H9 (cell line): ENCODE measurements around the gene FXN. TPM values are rescaled to one million over a fixed set of nuclear protein-coding genes. Genes with fewer than 3 reads are reported as not detected.
A peak's percentile ranks its signal among the peaks of the same experiment; 100 is the strongest.

ENCODE experiments used
- DNase-seq: peaks from one replicate; pipeline ENCODE4 v3.0.0-alpha.2; 2017
- H2AFZ ChIP-seq: one replicate; pipeline ENCODE4 v1.6.1; 2013; ENCODE audit warnings: mild to moderate bottlenecking, low read length, control low read depth, moderate library complexity
- H2AK5ac ChIP-seq: 2 replicates; pipeline ENCODE4 v1.6.1; 2013; ENCODE audit warnings: low read length, control low read depth, mixed read lengths; ENCODE audit not compliant: insufficient read length
- H2BK120ac ChIP-seq: one replicate; pipeline ENCODE4 v1.6.1; 2013; ENCODE audit warnings: low read depth, mild to moderate bottlenecking, low read length, control low read depth, inconsistent platforms; ENCODE audit not compliant: poor library complexity, severe bottlenecking
- H2BK12ac ChIP-seq: 2 replicates; pipeline ENCODE4 v1.6.1; 2013; ENCODE audit warnings: low read length, control low read depth, mixed read lengths, low read depth; ENCODE audit not compliant: insufficient read length
- H2BK15ac ChIP-seq: 2 replicates; pipeline ENCODE4 v1.6.1; 2013; ENCODE audit warnings: low read depth, low read length, control low read depth
- H2BK20ac ChIP-seq: one replicate; pipeline ENCODE4 v1.6.1; 2013; ENCODE audit warnings: low read depth, mild to moderate bottlenecking, low read length, control low read depth, inconsistent platforms; ENCODE audit not compliant: poor library complexity, severe bottlenecking
- H2BK5ac ChIP-seq: 2 replicates; pipeline ENCODE4 v1.6.1; 2013; ENCODE audit warnings: low read length, control low read depth, mixed read lengths; ENCODE audit not compliant: insufficient read length
- H3K14ac ChIP-seq: 2 replicates; pipeline ENCODE4 v1.6.1; 2013; ENCODE audit warnings: low read length, control low read depth; ENCODE audit not compliant: insufficient read depth
- H3K18ac ChIP-seq: 2 replicates; pipeline ENCODE4 v1.6.1; 2013; ENCODE audit warnings: low read depth, mild to moderate bottlenecking, mixed read lengths, low read length, control low read depth; ENCODE audit not compliant: insufficient read length
- H3K23ac ChIP-seq: 2 replicates; pipeline ENCODE4 v1.6.1; 2013; ENCODE audit warnings: low read length, control low read depth, mixed read lengths, low read depth; ENCODE audit not compliant: insufficient read length
- H3K23me2 ChIP-seq: 2 replicates; pipeline ENCODE4 v1.6.1; 2013; ENCODE audit warnings: low read depth, mild to moderate bottlenecking, mixed read lengths, low read length, control low read depth; ENCODE audit not compliant: insufficient read length, poor library complexity, severe bottlenecking
- H3K27ac ChIP-seq: 2 replicates; pipeline ENCODE4 v1.5.1; 2013; ENCODE audit warnings: low read length, control low read depth, mixed read lengths, low read depth; ENCODE audit not compliant: insufficient read length
- H3K27me3 ChIP-seq: 2 replicates; pipeline ENCODE4 v1.6.1; 2013; ENCODE audit warnings: low read length, control low read depth, inconsistent platforms; ENCODE audit not compliant: insufficient read depth
- H3K4ac ChIP-seq: 2 replicates; pipeline ENCODE4 v1.6.1; 2013; ENCODE audit warnings: low read depth, mild to moderate bottlenecking, control low read depth, inconsistent platforms, low read length, moderate library complexity
- H3K4me1 ChIP-seq: 2 replicates; pipeline ENCODE4 v1.6.1; 2013; ENCODE audit warnings: low read length, control low read depth, inconsistent platforms; ENCODE audit not compliant: insufficient read depth
- H3K4me2 ChIP-seq: 2 replicates; pipeline ENCODE4 v1.6.1; 2013; ENCODE audit warnings: low read length, control low read depth, mixed read lengths; ENCODE audit not compliant: insufficient read length, insufficient read depth
- H3K56ac ChIP-seq: 2 replicates; pipeline ENCODE4 v1.6.1; 2013; ENCODE audit warnings: low read depth, mild to moderate bottlenecking, mixed read lengths, low read length, control low read depth; ENCODE audit not compliant: insufficient read length
- H3K79me1 ChIP-seq: 2 replicates; pipeline ENCODE4 v1.6.1; 2013; ENCODE audit warnings: low read depth, mild to moderate bottlenecking, moderate library complexity, low read length, control low read depth, inconsistent platforms; ENCODE audit not compliant: insufficient read depth, poor library complexity, severe bottlenecking
- H3K79me2 ChIP-seq: 2 replicates; pipeline ENCODE4 v1.6.1; 2013; ENCODE audit warnings: low read length, control low read depth, inconsistent platforms; ENCODE audit not compliant: insufficient read depth
- H3K9ac ChIP-seq: 2 replicates; pipeline ENCODE4 v1.6.1; 2013; ENCODE audit warnings: low read length, control low read depth, mixed read lengths; ENCODE audit not compliant: insufficient read length; ENCODE audit errors: extremely low read depth
- H3K9me3 ChIP-seq: one replicate; pipeline ENCODE4 v1.6.1; 2013; ENCODE audit warnings: low read depth, low read length, inconsistent platforms; ENCODE audit not compliant: control insufficient read depth
- H3T11ph ChIP-seq: one replicate; pipeline ENCODE4 v1.6.1; 2013; ENCODE audit warnings: mild to moderate bottlenecking, low read length, control low read depth, inconsistent platforms
- H4K20me1 ChIP-seq: one replicate; pipeline ENCODE4 v1.6.1; 2013; ENCODE audit not compliant: control insufficient read depth, insufficient read length, insufficient read depth
- H4K5ac ChIP-seq: 2 replicates; pipeline ENCODE4 v1.6.1; 2013; ENCODE audit warnings: low read depth, mild to moderate bottlenecking, mixed read lengths, low read length, control low read depth; ENCODE audit not compliant: insufficient read length
- H4K8ac ChIP-seq: replicated peaks from 2 replicates; pipeline ENCODE4 v1.6.1; 2013; ENCODE audit warnings: low read length, control low read depth, mixed read lengths, low read depth; ENCODE audit not compliant: insufficient read length
- H4K91ac ChIP-seq: 2 replicates; pipeline ENCODE4 v1.6.1; 2013; ENCODE audit warnings: low read depth, mild to moderate bottlenecking, moderate library complexity, mixed read lengths, low read length, control low read depth; ENCODE audit not compliant: insufficient read length
- H3K27ac Mint-ChIP-seq, 3 experiments: 2 replicates in 2 of 3; 3 replicates in 1 of 3; pipeline ENCODE4 v1.8.0; 2020 to 2021; ENCODE audit warnings: mixed read lengths in 3 of 3, mild to moderate bottlenecking in 1 of 3, moderate library complexity in 1 of 3
- H3K27me3 Mint-ChIP-seq: 2 replicates; pipeline ENCODE4 v1.8.0; 2021; ENCODE audit warnings: low read depth, mild to moderate bottlenecking, moderate library complexity, mixed read lengths
- H3K36me3 Mint-ChIP-seq, 3 experiments: 2 replicates in 2 of 3; 3 replicates in 1 of 3; pipeline ENCODE4 v1.8.0; 2020 to 2021; ENCODE audit warnings: low read depth in 3 of 3, mixed read lengths in 3 of 3; ENCODE audit not compliant: insufficient read depth in 1 of 3
- H3K4me1 Mint-ChIP-seq, 2 experiments: 2 replicates each; pipeline ENCODE4 v1.8.0; 2020; ENCODE audit warnings: mixed read lengths in 2 of 2
- H3K4me3 Mint-ChIP-seq, 2 experiments: 2 replicates in 1 of 2; 3 replicates in 1 of 2; pipeline ENCODE4 v1.8.0; 2020 to 2021; ENCODE audit warnings: mild to moderate bottlenecking in 2 of 2, mixed read lengths in 2 of 2, moderate library complexity in 1 of 2
- H3K9me3 Mint-ChIP-seq, 2 experiments: 2 replicates in 1 of 2; 3 replicates in 1 of 2; pipeline ENCODE4 v1.8.0; 2020; ENCODE audit warnings: mild to moderate bottlenecking in 2 of 2, mixed read lengths in 2 of 2, moderate library complexity in 1 of 2
- WGBS: extraction: QIAGEN DNeasy Blood & Tissue Kit; methylation state at CpG from one replicate; pipeline ENCODE4 v1.1.7; 2013; ENCODE audit warnings: missing lambda C conversion rate, low lambda C conversion rate, mixed read lengths; ENCODE audit not compliant: insufficient read length; ENCODE audit errors: extremely low coverage; 5-methylcytosine and 5-hydroxymethylcytosine counted together
- total RNA-seq: library from RNA; stranded (reverse); gene quantifications from 2 replicates; pipeline ENCODE4 v1.2.1, GENCODE V29; 2021
- TF ChIP-seq, protein P1 (sequence below): fragments of 200-600 bp; sonication (generic); conservative IDR thresholded peaks from 3 replicates; pipeline ENCODE4 v1.8.0; 2021; ENCODE audit warnings: antibody characterized with exemption, mild to moderate bottlenecking

FXN gene
- total RNA-seq, 1 experiment from 2014 or later, result 34.4 TPM

DNA sequence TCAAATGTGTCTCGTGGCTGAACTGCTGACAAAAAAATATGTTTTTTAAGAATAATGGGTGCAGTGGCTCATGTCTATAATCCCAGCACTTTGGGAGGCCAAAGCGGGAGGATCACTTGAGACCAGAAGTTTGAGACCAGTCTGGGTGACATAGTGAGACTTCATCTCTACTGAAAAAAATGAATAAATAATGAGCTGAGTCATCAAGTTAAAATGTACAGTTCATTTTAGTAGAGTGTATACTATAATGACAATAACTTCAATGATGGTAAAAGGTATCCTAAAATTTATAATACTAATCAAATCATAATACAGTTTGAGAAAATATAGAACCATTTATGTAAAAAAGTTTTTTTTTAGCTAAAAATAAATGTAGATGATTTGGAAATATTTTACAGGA is 100.6 kb downstream of the FXN start:
- H3K14ac ChIP-seq, result no peak overlapping the region
- H3K18ac ChIP-seq, result no peak overlapping the region
- peaks cover 30 to 41% (median 37%) of the 10 kb centered on the region in 3 experiments for H3K36me3 Mint-ChIP-seq
- H2BK15ac ChIP-seq, result no peak overlapping the region
- H4K20me1 ChIP-seq, result no peaks in the 10 kb centered on the region
- no peaks in the 10 kb centered on the region for H3K27me3 Mint-ChIP-seq
- no CpG with 5 or more reads among the region's 2 CpGs for WGBS
- no peaks in the 10 kb centered on the region for H3K23me2 ChIP-seq
- H3K27me3 ChIP-seq, result no peaks in the 10 kb centered on the region
- H3K4me3 Mint-ChIP-seq, result no peak overlapping the region
- peaks cover 2% of the 10 kb centered on the region; the same call in 1 of the 2 replicates for H3K4me1 ChIP-seq
- no peak overlapping the region for H3K56ac ChIP-seq
- no peak overlapping the region for H2BK20ac ChIP-seq
- H3K79me1 ChIP-seq, result peaks cover 10% of the 10 kb centered on the region
- H4K91ac ChIP-seq, result no peak overlapping the region
- H3K9me3 Mint-ChIP-seq, result no peaks in the 10 kb centered on the region
- peaks cover 36% of the 10 kb centered on the region for H3K79me2 ChIP-seq
- no peak overlapping the region for H4K5ac ChIP-seq
- TF ChIP-seq, protein P1, sequence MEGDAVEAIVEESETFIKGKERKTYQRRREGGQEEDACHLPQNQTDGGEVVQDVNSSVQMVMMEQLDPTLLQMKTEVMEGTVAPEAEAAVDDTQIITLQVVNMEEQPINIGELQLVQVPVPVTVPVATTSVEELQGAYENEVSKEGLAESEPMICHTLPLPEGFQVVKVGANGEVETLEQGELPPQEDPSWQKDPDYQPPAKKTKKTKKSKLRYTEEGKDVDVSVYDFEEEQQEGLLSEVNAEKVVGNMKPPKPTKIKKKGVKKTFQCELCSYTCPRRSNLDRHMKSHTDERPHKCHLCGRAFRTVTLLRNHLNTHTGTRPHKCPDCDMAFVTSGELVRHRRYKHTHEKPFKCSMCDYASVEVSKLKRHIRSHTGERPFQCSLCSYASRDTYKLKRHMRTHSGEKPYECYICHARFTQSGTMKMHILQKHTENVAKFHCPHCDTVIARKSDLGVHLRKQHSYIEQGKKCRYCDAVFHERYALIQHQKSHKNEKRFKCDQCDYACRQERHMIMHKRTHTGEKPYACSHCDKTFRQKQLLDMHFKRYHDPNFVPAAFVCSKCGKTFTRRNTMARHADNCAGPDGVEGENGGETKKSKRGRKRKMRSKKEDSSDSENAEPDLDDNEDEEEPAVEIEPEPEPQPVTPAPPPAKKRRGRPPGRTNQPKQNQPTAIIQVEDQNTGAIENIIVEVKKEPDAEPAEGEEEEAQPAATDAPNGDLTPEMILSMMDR, result no peak
- H3K9me3 ChIP-seq, result no peaks in the 10 kb centered on the region
- H2AFZ ChIP-seq, result no peak overlapping the region
- H3K27ac Mint-ChIP-seq, result peak overlapping the region in 1 of 3 experiments; percentile 60; a peak in 1 of 7 replicates
- no peak overlapping the region for H3K23ac ChIP-seq
- peaks cover 24 to 41% of the 10 kb centered on the region in 2 experiments for H3K4me1 Mint-ChIP-seq
- H4K8ac ChIP-seq, result no peak overlapping the region
- no peak overlapping the region for H3K9ac ChIP-seq
- no peak for DNase-seq
- no peak overlapping the region for H2BK5ac ChIP-seq
- no peak overlapping the region for H3K4ac ChIP-seq
- H2BK120ac ChIP-seq, result no peak overlapping the region
- no peak overlapping the region for H2AK5ac ChIP-seq
- H3K27ac ChIP-seq, result no peak overlapping the region
- no peak overlapping the region for H2BK12ac ChIP-seq
- no peak overlapping the region for H3K4me2 ChIP-seq
- H3T11ph ChIP-seq, result no peak overlapping the region
